Activated CD4-positive, alpha-beta T cell treated with anti-CD3 and anti-CD28 coated beads for 4 hours (primary cell): ENCODE results near the gene ADAMTS17.

Experiments used
- DNase-seq, 2 donors: peaks; one replicate each; pipeline ENCODE4 v3.0.0-alpha.2; 2020

The ADAMTS17 gene

GRCh38 chr15:100060276-100060926, 281.4 kb downstream of the ADAMTS17 start:
- DNase-seq, result no peak

GRCh38 chr15:100059521-100059920, 282.3 kb downstream of the ADAMTS17 start:
- no peak for DNase-seq

GRCh38 chr15:100059094-100059493, 282.7 kb downstream of the ADAMTS17 start:
- no peak for DNase-seq

- no peak for DNase-seq
These were observed 283.3 kb downstream of the ADAMTS17 start for GRCh38 chr15:100058458-100058857.

- DNase-seq, result no peak
These were observed 284.5 kb downstream of the ADAMTS17 start for GRCh38 chr15:100057281-100057680.

- no peak for DNase-seq
These were observed 285.2 kb downstream of the ADAMTS17 start for GRCh38 chr15:100056411-100057072.

- no peak for DNase-seq
These were observed 286.0 kb downstream of the ADAMTS17 start for GRCh38 chr15:100055821-100056220.

- DNase-seq, result no peak
These were observed 287.2 kb downstream of the ADAMTS17 start for GRCh38 chr15:100054539-100054938.

- DNase-seq, result no peak
These were observed 288.2 kb downstream of the ADAMTS17 start for GRCh38 chr15:100053474-100054121.

GRCh38 chr15:100052716-100053473, 288.9 kb downstream of the ADAMTS17 start:
- DNase-seq, result no peak

GRCh38 chr15:100050877-100051786, 290.6 kb downstream of the ADAMTS17 start:
- no peak for DNase-seq

GRCh38 chr15:100049936-100050876, 291.6 kb downstream of the ADAMTS17 start:
- DNase-seq, result no peak

- DNase-seq, result no peak
These were observed 292.3 kb downstream of the ADAMTS17 start for GRCh38 chr15:100049483-100049882.

GRCh38 chr15:100048736-100049135, 293.0 kb downstream of the ADAMTS17 start:
- DNase-seq, result no peak

GRCh38 chr15:100043692-100044091, 298.1 kb downstream of the ADAMTS17 start:
- DNase-seq, result no peak

GRCh38 chr15:100043068-100043641, 298.6 kb downstream of the ADAMTS17 start:
- no peak for DNase-seq

- no peak for DNase-seq
These were observed 299.2 kb downstream of the ADAMTS17 start for GRCh38 chr15:100042558-100042957.

GRCh38 chr15:100041127-100041828, 300.5 kb downstream of the ADAMTS17 start:
- no peak for DNase-seq

GRCh38 chr15:100039994-100040393, 301.8 kb downstream of the ADAMTS17 start:
- DNase-seq, result no peak

- no peak for DNase-seq
These were observed 303.0 kb downstream of the ADAMTS17 start for GRCh38 chr15:100038736-100039135.
